Mucosa of descending colon (tissue), 3 donors: Measurements from ENCODE around the gene IFT88. TPM values are rescaled to one million over a fixed set of nuclear protein-coding genes. Genes with fewer than 3 reads are reported as not detected.

Experiments
- ATAC-seq: fragments of 200-7000 bp; cut with Tn5 transposase; one replicate; pipeline ENCODE4 v1.9.1; 2020; ENCODE audit warnings: mild to moderate bottlenecking, moderate library complexity
- DNase-seq, 3 donors: peaks; one replicate each; pipeline ENCODE4 v3.0.0-alpha.2; 2020
- H3K36me3 ChIP-seq: fragments of 200-600 bp; one replicate; pipeline ENCODE4 v1.8.0; 2021; ENCODE audit warnings: low read depth, mild to moderate bottlenecking
- H3K4me1 ChIP-seq: fragments of 200-600 bp; one replicate; pipeline ENCODE4 v1.8.0; 2021; ENCODE audit warnings: low read depth, mild to moderate bottlenecking
- H3K4me3 ChIP-seq: fragments of 200-600 bp; one replicate; pipeline ENCODE4 v1.8.0; 2021; ENCODE audit warnings: mild to moderate bottlenecking
- H3K9me3 ChIP-seq: fragments of 200-600 bp; one replicate; pipeline ENCODE4 v1.8.0; 2021; ENCODE audit warnings: mild to moderate bottlenecking
- CTCF ChIP-seq: fragments of 200-600 bp; IDR thresholded peaks from one replicate; pipeline ENCODE4 v1.8.0; 2022; ENCODE audit warnings: antibody characterized with exemption, mild to moderate bottlenecking
- intact Hi-C, 2 donors: fragments of 100-400 bp; cut with DNase I in 1 of 2; cut with micrococcal nuclease in 1 of 2; formaldehyde crosslinking; loops; one replicate each; pipeline versions ENCODE4 v1.11.0 to v1.11.1; 2022; cut with DNase I, micrococcal nuclease
- total RNA-seq, 3 donors: library from RNA; stranded (reverse); fragmentation: NEBNext Ultra II Directional in 2 of 3; extraction: Animal tissue kit (Norgen Biotek cat#: 25700) in 2 of 3; gene quantifications; one replicate each; pipeline versions ENCODE4 v1.2.1 to v1.2.4, GENCODE V29; 2021 to 2023
- donor health status: DM: no; HTN: no; CAD: no; lungs with moderate emphysema.
- donor health status: DM: no; HTN: no; CAD: no.
- donor health status: DM: no; HTN: yes; CAD: no.

IFT88 gene
- total RNA-seq, 3 donors from 2014 or later: 17.2 to 23.4 (median 19.7) TPM

GRCh38 chr13:20544201-20544923 lies 22.6 kb upstream of the IFT88 start:
- ATAC-seq: no peak
- Histone ChIP-seq H3K4me1 (peaks cover 12% of the 10 kb centered on the region), H3K4me3 (no peak overlapping the region), H3K36me3 (no peaks in the 10 kb centered on the region), H3K9me3 (no peaks in the 10 kb centered on the region)
- DNase-seq: no peak
- intact Hi-C loops: no loop called here
- no peak for TF ChIP-seq CTCF

DNA sequence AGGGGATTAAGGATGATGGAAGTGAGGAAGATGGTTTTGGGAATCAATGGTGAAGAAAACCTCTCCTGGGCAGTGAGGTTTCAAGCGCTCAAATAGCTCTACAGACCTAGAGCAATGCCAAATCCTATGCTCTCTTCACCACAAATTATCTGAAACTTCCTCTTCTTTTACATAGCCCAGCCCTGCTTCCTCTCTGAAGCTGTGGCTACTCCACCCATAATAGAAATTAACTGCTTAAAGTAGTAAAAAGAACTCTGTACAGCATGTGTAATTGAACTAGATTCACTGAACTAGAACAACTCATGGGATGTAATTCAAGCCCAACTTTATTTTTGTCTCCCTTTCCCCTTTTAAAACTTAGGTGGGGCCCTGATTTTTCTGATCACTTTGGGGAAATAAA lies 20.4 kb upstream of the IFT88 start:
- intact Hi-C loops: no loop called here
- peak; percentile 90 for ATAC-seq

DNA sequence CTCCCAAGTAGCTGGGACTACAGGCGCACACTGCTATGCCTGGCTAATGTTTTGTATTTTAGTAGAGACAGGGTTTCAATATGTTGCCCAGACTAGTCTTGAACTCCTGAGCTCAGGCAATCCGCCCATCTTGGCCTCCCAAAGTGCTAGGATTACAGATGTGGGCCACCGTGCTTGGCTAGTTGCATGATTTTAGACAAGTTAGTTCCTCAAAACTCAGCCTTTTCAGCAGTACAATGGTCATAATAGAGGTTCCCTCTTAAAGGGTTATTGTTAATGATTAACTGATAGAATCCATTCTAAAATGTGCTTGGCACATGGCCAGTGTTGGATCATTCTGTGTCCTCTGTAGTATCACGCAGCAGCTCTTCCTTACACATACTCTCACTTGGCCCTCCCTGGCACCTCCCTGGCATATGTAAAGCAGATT lies 19.5 kb upstream of the IFT88 start:
- ATAC-seq: peak; percentile 86
- Histone ChIP-seq H3K4me3 (no peak overlapping the region), H3K4me1 (peaks cover 12% of the 10 kb centered on the region), H3K9me3 (no peaks in the 10 kb centered on the region), H3K36me3 (no peaks in the 10 kb centered on the region)
- no peak for TF ChIP-seq CTCF
- DNase-seq: peak in 1 of 3 donors; percentile 85
- intact Hi-C loops: no loop called here

More for the DNA sequence above, 20.4 kb upstream of the IFT88 start:
- TF ChIP-seq CTCF: no peak
- H3K4me3 ChIP-seq: no peak overlapping the region
- peaks cover 12% of the 10 kb centered on the region for H3K4me1 ChIP-seq
- no peaks in the 10 kb centered on the region for H3K9me3 ChIP-seq
- H3K36me3 ChIP-seq: no peaks in the 10 kb centered on the region
- peak in 1 of 3 donors; percentile 48 for DNase-seq

GRCh38 chr13:20550799-20551198 lies 16.2 kb upstream of the IFT88 start:
- no peak for DNase-seq

GRCh38 chr13:20553311-20553710 lies 13.6 kb upstream of the IFT88 start:
- intact Hi-C loops: no loop called here
- ATAC-seq (no peak), DNase-seq (no peak)
- Histone ChIP-seq H3K9me3 (no peaks in the 10 kb centered on the region), H3K4me3 (no peak overlapping the region), H3K4me1 (no peaks in the 10 kb centered on the region), H3K36me3 (no peaks in the 10 kb centered on the region)
- no peak for TF ChIP-seq CTCF

More at GRCh38 chr13:20550799-20551198, 16.2 kb upstream of the IFT88 start:
- H3K36me3 ChIP-seq: no peaks in the 10 kb centered on the region
- no peak for TF ChIP-seq CTCF
- no peaks in the 10 kb centered on the region for H3K9me3 ChIP-seq
- H3K4me3 ChIP-seq: no peak overlapping the region
- ATAC-seq: no peak
- peaks cover 12% of the 10 kb centered on the region for H3K4me1 ChIP-seq
- intact Hi-C loops: no loop called here
